ENCODE measurements around the gene TCOF1. TPM values are rescaled to one million over a fixed set of nuclear protein-coding genes. Genes with fewer than 3 reads are reported as not detected.

TCOF1 gene
- total and polyA plus RNA-seq, 2 donors (not counting 1 experiment from before 2014, with no cell fraction given) = 30.9 to 62.4 TPM

- POLR2A ChIA-PET = no interaction called here
- Histone ChIP-seq H3K4me1 (ENCODE audit: control insufficient read depth in 2 of 2, insufficient read depth in 2 of 2, low read length in 2 of 2) (no peaks in the 10 kb centered on the region), H3K4me2 (replicated peaks; ENCODE audit: low read depth, low read length, poor library complexity, severe bottlenecking) (no peak overlapping the region), H3K9me3 (ENCODE audit: control extremely low read depth in 1 of 3, control insufficient read depth in 2 of 3, insufficient read depth in 1 of 3, low read length in 2 of 3) (no peaks in the 10 kb centered on the region), H3K36me3 (replicated peaks in 1 of 2; ENCODE audit: control extremely low read depth in 1 of 2, control insufficient read depth in 1 of 2, extremely low read depth in 1 of 2, insufficient read depth in 2 of 2, low read length in 1 of 2) (no peaks in the 10 kb centered on the region), H3K9ac (ENCODE audit: low read length) (no peak overlapping the region), H3K79me2 (ENCODE audit: control insufficient read depth, insufficient read depth, low read length) (no peaks in the 10 kb centered on the region), H3K27ac (ENCODE audit: low read length in 2 of 2) (no peak overlapping the region), H3K4me3 (ENCODE audit: control extremely low read depth in 1 of 5, extremely low read depth in 1 of 5, insufficient read depth in 1 of 5, low read depth in 2 of 5, low read length in 4 of 5) (no peak overlapping the region), H4K20me1 (ENCODE audit: control insufficient read depth, insufficient read depth, low read length, poor library complexity, severe bottlenecking) (no peaks in the 10 kb centered on the region), H2AFZ (ENCODE audit: insufficient read depth, low read depth, low read length, poor library complexity, severe bottlenecking) (no peak overlapping the region), H3K27me3 (replicated peaks in 1 of 4; ENCODE audit: control extremely low read depth in 1 of 4, control insufficient read depth in 3 of 4, insufficient read depth in 4 of 4, low read length in 3 of 4) (no peaks in the 10 kb centered on the region)
- ATAC-seq (ENCODE audit: low read depth) (no peak), DNase-seq (no peak)
- TF ChIP-seq CTCF (IDR thresholded peaks at IDR 0.05) = no peak
- no peak for TF ChIP-seq EZH2 (IDR thresholded peaks at IDR 0.05; ENCODE audit: borderline replicate concordance, insufficient read depth, low read depth, low read length, poor library complexity, severe bottlenecking)
- no peaks in the 10 kb centered on the region for H3K4me1 Mint-ChIP-seq
- CTCF ChIA-PET = interaction anchor here (1.2 kb wide), 1 partner anchor 10 kb away, joined by 3 read pairs; no protein-coding TSS in a partner anchor
- H3K27me3 Mint-ChIP-seq = peaks cover 9% of the 10 kb centered on the region
- no peaks in the 10 kb centered on the region for H3K9me3 Mint-ChIP-seq (ENCODE audit: insufficient read depth)
- no peak overlapping the region for H3K4me3 Mint-ChIP-seq
- intact Hi-C loops (cut with micrococcal nuclease) = no loop called here
- 40% methylated on average over 1 of the region's 3 CpGs for WGBS (ENCODE audit: insufficient coverage)
- no peak overlapping the region for H3K27ac Mint-ChIP-seq
Measured at GRCh38 chr5:150327139-150327538, 30.4 kb upstream of the TCOF1 start.

GRCh38 chr5:150328515-150328914 is 29.0 kb upstream of the TCOF1 start:
- Histone ChIP-seq H2AFZ (ENCODE audit: insufficient read depth, low read depth, low read length, poor library complexity, severe bottlenecking) (no peak overlapping the region), H3K4me2 (replicated peaks; ENCODE audit: low read depth, low read length, poor library complexity, severe bottlenecking) (no peak overlapping the region), H3K79me2 (ENCODE audit: control insufficient read depth, insufficient read depth, low read length) (no peaks in the 10 kb centered on the region), H3K27ac (ENCODE audit: low read length in 2 of 2) (no peak overlapping the region), H3K36me3 (replicated peaks in 1 of 2; ENCODE audit: control extremely low read depth in 1 of 2, control insufficient read depth in 1 of 2, extremely low read depth in 1 of 2, insufficient read depth in 2 of 2, low read length in 1 of 2) (no peaks in the 10 kb centered on the region), H3K4me3 (ENCODE audit: control extremely low read depth in 1 of 5, extremely low read depth in 1 of 5, insufficient read depth in 1 of 5, low read depth in 2 of 5, low read length in 4 of 5) (no peak overlapping the region), H3K9ac (ENCODE audit: low read length) (no peak overlapping the region), H3K4me1 (ENCODE audit: control insufficient read depth in 2 of 2, insufficient read depth in 2 of 2, low read length in 2 of 2) (no peaks in the 10 kb centered on the region), H3K27me3 (replicated peaks in 1 of 4; ENCODE audit: control extremely low read depth in 1 of 4, control insufficient read depth in 3 of 4, insufficient read depth in 4 of 4, low read length in 3 of 4) (no peaks in the 10 kb centered on the region), H4K20me1 (ENCODE audit: control insufficient read depth, insufficient read depth, low read length, poor library complexity, severe bottlenecking) (no peaks in the 10 kb centered on the region), H3K9me3 (ENCODE audit: control extremely low read depth in 1 of 3, control insufficient read depth in 2 of 3, insufficient read depth in 1 of 3, low read length in 2 of 3) (no peaks in the 10 kb centered on the region)
- peaks cover 9% of the 10 kb centered on the region for H3K27me3 Mint-ChIP-seq
- no peaks in the 10 kb centered on the region for H3K4me1 Mint-ChIP-seq
- no peak overlapping the region for H3K27ac Mint-ChIP-seq
- POLR2A ChIA-PET = no interaction called here
- no peak overlapping the region for H3K4me3 Mint-ChIP-seq
- DNase-seq = no peak
- TF ChIP-seq EZH2 (IDR thresholded peaks at IDR 0.05; ENCODE audit: borderline replicate concordance, insufficient read depth, low read depth, low read length, poor library complexity, severe bottlenecking) = no peak
- no peak for TF ChIP-seq CTCF (IDR thresholded peaks at IDR 0.05)
- CTCF ChIA-PET = interaction anchor here (1.2 kb wide), 1 partner anchor 9 kb away, joined by 3 read pairs; no protein-coding TSS in a partner anchor
- intact Hi-C loops (cut with micrococcal nuclease) = no loop called here
- no peak for ATAC-seq (ENCODE audit: low read depth)
- no peaks in the 10 kb centered on the region for H3K9me3 Mint-ChIP-seq (ENCODE audit: insufficient read depth)
- WGBS (ENCODE audit: insufficient coverage) = 90% methylated on average over 2 of the region's 2 CpGs
